ENCODE data around the gene ZIC3.

The ZIC3 gene

DNA sequence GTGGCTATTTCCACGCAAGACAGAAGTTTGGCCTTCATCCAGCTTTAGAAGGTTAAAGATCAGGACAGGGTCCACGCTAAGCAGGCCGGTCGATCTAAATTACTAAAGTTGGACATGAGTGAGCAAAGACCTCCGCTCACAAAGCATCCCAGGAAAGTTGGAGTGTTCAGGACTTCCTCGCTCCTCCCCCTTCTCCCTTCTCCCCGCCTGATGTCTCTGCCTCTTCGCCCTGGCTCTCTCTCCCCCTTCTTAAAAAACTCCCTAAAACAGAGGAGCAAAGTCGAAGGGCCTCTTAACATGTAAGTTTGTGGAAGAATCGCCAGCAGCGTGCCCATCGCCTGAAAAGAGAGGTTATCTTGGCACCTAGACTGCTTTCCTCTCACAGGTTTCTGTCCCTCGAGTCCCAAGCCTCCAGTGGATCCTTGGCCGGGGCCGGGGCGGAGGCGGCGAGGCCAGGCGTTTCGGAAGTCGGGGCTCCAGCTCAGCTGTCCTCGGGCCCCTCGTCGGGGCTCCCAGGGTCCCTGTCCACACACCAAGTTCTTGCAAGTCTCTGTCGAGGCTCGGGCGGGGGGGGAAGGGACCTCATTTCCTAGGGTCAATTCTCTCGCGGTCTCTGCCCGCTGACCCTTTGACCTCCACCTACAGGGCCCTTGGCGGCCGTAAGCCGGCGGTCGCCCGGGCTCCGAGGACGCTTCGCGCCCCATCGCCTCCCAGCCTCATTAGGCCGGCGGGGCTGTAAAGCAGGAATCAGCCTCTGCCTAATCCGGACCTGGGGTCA, 7.6 kb downstream of the ZIC3 start:
- no peak for DNase-seq

- DNase-seq: no peak
These were observed 8.3 kb downstream of the ZIC3 start for GRCh38 chrX:137574102-137574783.

GRCh38 chrX:137574784-137575293, 8.9 kb downstream of the ZIC3 start:
- DNase-seq: no peak

DNA sequence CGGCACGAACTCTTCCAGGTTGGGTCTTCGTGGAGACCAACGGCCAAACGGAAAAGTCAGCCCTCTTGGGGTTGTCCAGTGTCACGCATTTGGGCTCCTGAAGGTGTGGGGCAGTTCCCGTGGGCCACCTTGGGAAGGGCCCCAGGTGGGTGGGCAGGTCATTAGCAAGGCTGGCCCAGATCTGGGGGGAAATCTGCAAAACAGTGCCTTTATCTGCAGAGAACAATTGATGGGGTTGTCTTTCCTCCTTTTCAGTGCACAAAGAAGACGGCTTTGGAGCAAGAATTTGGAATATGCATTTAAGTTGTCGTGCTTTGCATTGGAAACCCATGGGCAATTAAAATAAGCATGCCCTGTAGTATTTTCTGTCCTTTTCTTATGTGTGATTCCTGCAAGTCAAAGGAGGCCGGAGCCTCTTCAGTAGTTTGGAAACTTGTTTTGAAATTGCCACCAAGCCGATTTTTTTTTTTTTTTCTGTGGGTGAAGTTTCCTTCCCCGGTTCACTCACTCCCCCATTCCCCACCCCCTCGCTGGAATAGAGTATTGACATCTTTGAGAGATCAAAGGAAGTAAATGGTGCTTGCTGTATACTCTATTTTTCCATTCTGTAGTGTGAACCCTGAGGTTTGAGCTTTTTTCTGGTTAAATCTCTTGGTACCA, 9.8 kb downstream of the ZIC3 start:
- DNase-seq: no peak

DNA sequence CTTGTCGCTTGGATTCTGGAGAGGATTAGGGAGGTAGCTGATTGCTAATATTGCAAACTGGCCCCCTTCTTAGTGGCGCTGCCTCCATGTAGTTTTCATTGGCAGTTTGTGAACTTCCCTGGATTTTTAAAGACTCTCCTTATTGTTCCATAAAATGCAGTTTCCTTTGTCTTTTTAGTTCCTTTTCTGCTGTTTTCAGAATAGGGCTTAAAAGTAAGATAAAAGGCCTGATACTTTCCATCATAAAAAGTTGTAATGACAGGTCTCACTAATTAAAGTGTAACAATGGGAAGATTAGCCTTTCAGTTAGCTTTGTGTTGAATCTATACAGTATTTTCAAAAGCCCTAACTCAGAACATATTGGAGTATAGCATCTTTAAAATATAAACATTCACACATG, 21.2 kb downstream of the ZIC3 start:
- DNase-seq: no peak

- no peak for DNase-seq
These were observed 34.8 kb downstream of the ZIC3 start for GRCh38 chrX:137600769-137601168.
